Articular chondrocyte of knee joint (primary cell): Measurements from ENCODE around the gene MRPS18C. TPM values are rescaled to one million over a fixed set of nuclear protein-coding genes. Genes with fewer than 3 reads are reported as not detected.

ENCODE experiments used
- total RNA-seq: library from RNA; depleted of rRNA; stranded (reverse); fragments of >200 nt; gene quantifications from 2 replicates; pipeline ENCODE4 v1.2.3, GENCODE V29; 2012

The MRPS18C gene
- 17.2 and 25.6 TPM in 2 replicates for total RNA-seq

DNA sequence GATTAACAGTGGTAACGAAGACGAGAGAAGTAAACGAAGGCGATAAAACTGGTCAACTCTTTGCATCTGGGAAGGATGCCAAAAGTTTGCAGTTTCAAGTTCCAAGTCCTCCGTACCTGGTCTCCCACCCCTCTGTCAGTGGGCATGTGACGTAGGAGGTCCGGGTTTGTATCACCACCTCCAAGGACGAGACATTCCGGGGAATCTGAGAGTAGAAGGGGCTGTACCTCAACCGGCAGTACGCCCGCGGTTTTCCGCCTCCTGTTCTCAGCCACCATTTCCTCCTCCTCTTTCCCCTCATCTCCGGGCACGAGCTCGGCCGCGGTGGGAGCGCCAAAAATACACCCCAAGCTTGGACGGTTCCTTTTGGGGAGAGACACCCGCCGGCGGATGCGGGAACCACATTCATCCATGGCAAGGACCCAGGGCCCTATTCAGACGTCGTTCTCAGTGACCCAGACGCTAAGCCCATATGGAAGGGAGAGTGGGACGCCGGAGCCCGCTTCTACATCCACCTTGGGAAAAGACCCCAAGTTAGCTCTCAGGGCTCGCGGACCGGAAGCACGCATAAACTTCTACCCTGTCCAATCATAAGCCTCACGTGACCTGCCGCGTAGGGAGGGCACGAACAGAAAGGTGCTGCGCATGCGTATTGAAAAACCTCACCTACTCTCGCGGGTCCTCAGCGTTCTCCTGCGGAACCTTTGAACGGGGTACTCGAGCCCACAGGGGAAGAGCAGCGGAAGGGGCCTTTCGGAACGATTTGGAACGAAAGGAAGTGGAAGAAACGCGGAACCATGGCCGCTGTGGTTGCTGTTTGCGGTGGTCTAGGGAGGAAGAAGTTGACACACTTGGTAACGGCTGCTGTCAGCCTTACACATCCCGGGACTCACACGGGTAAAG lies at the start of gene MRPS18C, which contains the start of gene HELQ:
MRPS18C (plus strand) TSS at position 778 of the 903 bp plus-strand sequence; CDS start at position 798, 20 bp downstream.
HELQ (minus strand) TSS at position 543 of the 903 bp plus-strand sequence; CDS start at position 413, 130 bp downstream.

GRCh38 chr4:83484500-83485461 lies 28.9 kb downstream of the MRPS18C start, which contains the start of gene ABRAXAS1:
TSS of gene ABRAXAS1 (minus strand) at chr4:83485100. CDS start at chr4:83485072, 28 bp downstream.

Other genes with a start within 250 kb of the MRPS18C start
- gene COQ2, start 171.3 kb upstream of the MRPS18C start, total RNA-seq: 19.9 and 29.4 TPM in 2 replicates
- gene HPSE, start 121.2 kb upstream of the MRPS18C start, total RNA-seq: 2.6 and 2.7 TPM in 2 replicates
- gene HELQ, start 235 bp upstream of the MRPS18C start, total RNA-seq: 16.7 and 24.4 TPM in 2 replicates
- gene ABRAXAS1, start 29.0 kb downstream of the MRPS18C start, total RNA-seq: 23.0 and 28.6 TPM in 2 replicates
- gene GPAT3, start 80.0 kb downstream of the MRPS18C start, total RNA-seq: 0.26 and 1.2 TPM in 2 replicates